H9 (cell line): ENCODE measurements around the gene SUN1. TPM values are rescaled to one million over a fixed set of nuclear protein-coding genes. Genes with fewer than 3 reads are reported as not detected.

Source experiments
- DNase-seq: peaks from one replicate; pipeline ENCODE4 v3.0.0-alpha.2; 2017
- H2AFZ ChIP-seq: one replicate; pipeline ENCODE4 v1.6.1; 2013; ENCODE audit warnings: mild to moderate bottlenecking, low read length, control low read depth, moderate library complexity
- H2AK5ac ChIP-seq: 2 replicates; pipeline ENCODE4 v1.6.1; 2013; ENCODE audit warnings: low read length, control low read depth, mixed read lengths; ENCODE audit not compliant: insufficient read length
- H2BK120ac ChIP-seq: one replicate; pipeline ENCODE4 v1.6.1; 2013; ENCODE audit warnings: low read depth, mild to moderate bottlenecking, low read length, control low read depth, inconsistent platforms; ENCODE audit not compliant: poor library complexity, severe bottlenecking
- H2BK12ac ChIP-seq: 2 replicates; pipeline ENCODE4 v1.6.1; 2013; ENCODE audit warnings: low read length, control low read depth, mixed read lengths, low read depth; ENCODE audit not compliant: insufficient read length
- H2BK15ac ChIP-seq: 2 replicates; pipeline ENCODE4 v1.6.1; 2013; ENCODE audit warnings: low read depth, low read length, control low read depth
- H2BK20ac ChIP-seq: one replicate; pipeline ENCODE4 v1.6.1; 2013; ENCODE audit warnings: low read depth, mild to moderate bottlenecking, low read length, control low read depth, inconsistent platforms; ENCODE audit not compliant: poor library complexity, severe bottlenecking
- H2BK5ac ChIP-seq: 2 replicates; pipeline ENCODE4 v1.6.1; 2013; ENCODE audit warnings: low read length, control low read depth, mixed read lengths; ENCODE audit not compliant: insufficient read length
- H3K14ac ChIP-seq: 2 replicates; pipeline ENCODE4 v1.6.1; 2013; ENCODE audit warnings: low read length, control low read depth; ENCODE audit not compliant: insufficient read depth
- H3K18ac ChIP-seq: 2 replicates; pipeline ENCODE4 v1.6.1; 2013; ENCODE audit warnings: low read depth, mild to moderate bottlenecking, mixed read lengths, low read length, control low read depth; ENCODE audit not compliant: insufficient read length
- H3K23ac ChIP-seq: 2 replicates; pipeline ENCODE4 v1.6.1; 2013; ENCODE audit warnings: low read length, control low read depth, mixed read lengths, low read depth; ENCODE audit not compliant: insufficient read length
- H3K23me2 ChIP-seq: 2 replicates; pipeline ENCODE4 v1.6.1; 2013; ENCODE audit warnings: low read depth, mild to moderate bottlenecking, mixed read lengths, low read length, control low read depth; ENCODE audit not compliant: insufficient read length, poor library complexity, severe bottlenecking
- H3K27ac ChIP-seq: 2 replicates; pipeline ENCODE4 v1.5.1; 2013; ENCODE audit warnings: low read length, control low read depth, mixed read lengths, low read depth; ENCODE audit not compliant: insufficient read length
- H3K27me3 ChIP-seq: 2 replicates; pipeline ENCODE4 v1.6.1; 2013; ENCODE audit warnings: low read length, control low read depth, inconsistent platforms; ENCODE audit not compliant: insufficient read depth
- H3K4ac ChIP-seq: 2 replicates; pipeline ENCODE4 v1.6.1; 2013; ENCODE audit warnings: low read depth, mild to moderate bottlenecking, control low read depth, inconsistent platforms, low read length, moderate library complexity
- H3K4me1 ChIP-seq: 2 replicates; pipeline ENCODE4 v1.6.1; 2013; ENCODE audit warnings: low read length, control low read depth, inconsistent platforms; ENCODE audit not compliant: insufficient read depth
- H3K4me2 ChIP-seq: 2 replicates; pipeline ENCODE4 v1.6.1; 2013; ENCODE audit warnings: low read length, control low read depth, mixed read lengths; ENCODE audit not compliant: insufficient read length, insufficient read depth
- H3K56ac ChIP-seq: 2 replicates; pipeline ENCODE4 v1.6.1; 2013; ENCODE audit warnings: low read depth, mild to moderate bottlenecking, mixed read lengths, low read length, control low read depth; ENCODE audit not compliant: insufficient read length
- H3K79me1 ChIP-seq: 2 replicates; pipeline ENCODE4 v1.6.1; 2013; ENCODE audit warnings: low read depth, mild to moderate bottlenecking, moderate library complexity, low read length, control low read depth, inconsistent platforms; ENCODE audit not compliant: insufficient read depth, poor library complexity, severe bottlenecking
- H3K79me2 ChIP-seq: 2 replicates; pipeline ENCODE4 v1.6.1; 2013; ENCODE audit warnings: low read length, control low read depth, inconsistent platforms; ENCODE audit not compliant: insufficient read depth
- H3K9ac ChIP-seq: 2 replicates; pipeline ENCODE4 v1.6.1; 2013; ENCODE audit warnings: low read length, control low read depth, mixed read lengths; ENCODE audit not compliant: insufficient read length; ENCODE audit errors: extremely low read depth
- H3K9me3 ChIP-seq: one replicate; pipeline ENCODE4 v1.6.1; 2013; ENCODE audit warnings: low read depth, low read length, inconsistent platforms; ENCODE audit not compliant: control insufficient read depth
- H3T11ph ChIP-seq: one replicate; pipeline ENCODE4 v1.6.1; 2013; ENCODE audit warnings: mild to moderate bottlenecking, low read length, control low read depth, inconsistent platforms
- H4K20me1 ChIP-seq: one replicate; pipeline ENCODE4 v1.6.1; 2013; ENCODE audit not compliant: control insufficient read depth, insufficient read length, insufficient read depth
- H4K5ac ChIP-seq: 2 replicates; pipeline ENCODE4 v1.6.1; 2013; ENCODE audit warnings: low read depth, mild to moderate bottlenecking, mixed read lengths, low read length, control low read depth; ENCODE audit not compliant: insufficient read length
- H4K8ac ChIP-seq: replicated peaks from 2 replicates; pipeline ENCODE4 v1.6.1; 2013; ENCODE audit warnings: low read length, control low read depth, mixed read lengths, low read depth; ENCODE audit not compliant: insufficient read length
- H4K91ac ChIP-seq: 2 replicates; pipeline ENCODE4 v1.6.1; 2013; ENCODE audit warnings: low read depth, mild to moderate bottlenecking, moderate library complexity, mixed read lengths, low read length, control low read depth; ENCODE audit not compliant: insufficient read length
- H3K27ac Mint-ChIP-seq, 3 experiments: 2 replicates in 2 of 3; 3 replicates in 1 of 3; pipeline ENCODE4 v1.8.0; 2020 to 2021; ENCODE audit warnings: mixed read lengths in 3 of 3, mild to moderate bottlenecking in 1 of 3, moderate library complexity in 1 of 3
- H3K27me3 Mint-ChIP-seq: 2 replicates; pipeline ENCODE4 v1.8.0; 2021; ENCODE audit warnings: low read depth, mild to moderate bottlenecking, moderate library complexity, mixed read lengths
- H3K36me3 Mint-ChIP-seq, 3 experiments: 2 replicates in 2 of 3; 3 replicates in 1 of 3; pipeline ENCODE4 v1.8.0; 2020 to 2021; ENCODE audit warnings: low read depth in 3 of 3, mixed read lengths in 3 of 3; ENCODE audit not compliant: insufficient read depth in 1 of 3
- H3K4me1 Mint-ChIP-seq, 2 experiments: 2 replicates each; pipeline ENCODE4 v1.8.0; 2020; ENCODE audit warnings: mixed read lengths in 2 of 2
- H3K4me3 Mint-ChIP-seq, 2 experiments: 2 replicates in 1 of 2; 3 replicates in 1 of 2; pipeline ENCODE4 v1.8.0; 2020 to 2021; ENCODE audit warnings: mild to moderate bottlenecking in 2 of 2, mixed read lengths in 2 of 2, moderate library complexity in 1 of 2
- H3K9me3 Mint-ChIP-seq, 2 experiments: 2 replicates in 1 of 2; 3 replicates in 1 of 2; pipeline ENCODE4 v1.8.0; 2020; ENCODE audit warnings: mild to moderate bottlenecking in 2 of 2, mixed read lengths in 2 of 2, moderate library complexity in 1 of 2
- CTCF ChIP-seq: fragments of 200-600 bp; sonication (generic); conservative IDR thresholded peaks from 3 replicates; pipeline ENCODE4 v1.8.0; 2021; ENCODE audit warnings: antibody characterized with exemption, mild to moderate bottlenecking
- WGBS: extraction: QIAGEN DNeasy Blood & Tissue Kit; methylation state at CpG from one replicate; pipeline ENCODE4 v1.1.7; 2013; ENCODE audit warnings: missing lambda C conversion rate, low lambda C conversion rate, mixed read lengths; ENCODE audit not compliant: insufficient read length; ENCODE audit errors: extremely low coverage; 5-methylcytosine and 5-hydroxymethylcytosine counted together
- total RNA-seq: library from RNA; stranded (reverse); gene quantifications from 2 replicates; pipeline ENCODE4 v1.2.1, GENCODE V29; 2021

SUN1 gene
- total RNA-seq, 1 experiment from 2014 or later = 118 TPM

- Histone ChIP-seq H3K9me3 (no peaks in the 10 kb centered on the region), H3K27me3 (no peaks in the 10 kb centered on the region), H2AK5ac (no peak overlapping the region), H4K20me1 (no peaks in the 10 kb centered on the region), H2BK15ac (no peak overlapping the region), H2BK12ac (no peak overlapping the region), H3K23me2 (no peaks in the 10 kb centered on the region), H3K4ac (no peak overlapping the region), H3K4me1 (no peaks in the 10 kb centered on the region), H3K23ac (no peak overlapping the region), H3K18ac (no peak overlapping the region), H2BK5ac (no peak overlapping the region), H3K27ac (no peak overlapping the region), H2BK20ac (no peak overlapping the region), H3K79me2 (no peaks in the 10 kb centered on the region), H4K5ac (no peak overlapping the region), H3K4me2 (no peak overlapping the region), H4K8ac (no peak overlapping the region), H3K9ac (no peak overlapping the region), H3T11ph (no peak overlapping the region), H4K91ac (no peak overlapping the region), H3K79me1 (no peaks in the 10 kb centered on the region), H2BK120ac (no peak overlapping the region), H3K56ac (no peak overlapping the region), H3K14ac (no peak overlapping the region), H2AFZ (no peak overlapping the region)
- Mint-ChIP-seq H3K9me3 (no peaks in the 10 kb centered on the region), H3K27me3 (no peaks in the 10 kb centered on the region; the same call in 1 of the 2 replicates), H3K36me3 (peaks cover 32 to 53% (median 50%) of the 10 kb centered on the region in 3 experiments), H3K27ac (no peak overlapping the region), H3K4me1 (no peaks in the 10 kb centered on the region), H3K4me3 (no peak overlapping the region)
- WGBS = no CpG with 5 or more reads among the region's 27 CpGs
- peak; percentile 35; the same call in 2 of the 3 replicates for TF ChIP-seq CTCF
- no peak for DNase-seq
These were observed 44.7 kb upstream of the SUN1 start for GRCh38 chr7:787332-788240.
